GM19468 (cell line): ENCODE results near the gene MVP.
A peak's percentile ranks its signal among the peaks of the same experiment; 100 is the strongest.
"Not testable (repeated sequence)": the region's sequence is repeated elsewhere in the genome, so short reads cannot be mapped to it uniquely, and the experiment has no call there.

Experiments used
- ATAC-seq: cut with Tn5 transposase; IDR thresholded peaks from one replicate; pipeline ENCODE4 v1.9.1; 2021; ENCODE audit warnings: mild to moderate bottlenecking, moderate library complexity, moderate number of reproducible peaks; ENCODE audit not compliant: unreplicated experiment; ENCODE audit errors: extremely low read depth

Gene MVP

DNA sequence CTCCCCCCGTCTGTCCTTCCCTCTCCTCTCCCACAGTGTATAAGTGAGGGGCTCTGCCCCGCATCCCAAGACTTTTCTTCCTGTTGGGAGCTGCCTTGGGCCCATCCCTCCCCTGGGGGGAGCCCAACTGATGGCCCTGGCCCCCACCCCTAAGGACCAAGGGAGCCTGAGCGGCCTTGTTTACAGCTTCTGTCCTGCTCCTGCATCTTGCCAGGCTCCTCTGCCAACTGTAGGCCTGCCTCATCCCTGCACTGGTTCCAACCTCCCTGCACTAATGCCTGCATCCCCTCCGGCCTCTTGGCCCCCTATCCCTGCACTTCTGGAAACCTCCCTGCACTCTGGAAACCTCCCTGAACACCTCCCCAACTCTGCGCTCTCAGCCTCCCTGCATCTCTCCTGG, 5.7 kb upstream of the MVP start:
- no peak for ATAC-seq

DNA sequence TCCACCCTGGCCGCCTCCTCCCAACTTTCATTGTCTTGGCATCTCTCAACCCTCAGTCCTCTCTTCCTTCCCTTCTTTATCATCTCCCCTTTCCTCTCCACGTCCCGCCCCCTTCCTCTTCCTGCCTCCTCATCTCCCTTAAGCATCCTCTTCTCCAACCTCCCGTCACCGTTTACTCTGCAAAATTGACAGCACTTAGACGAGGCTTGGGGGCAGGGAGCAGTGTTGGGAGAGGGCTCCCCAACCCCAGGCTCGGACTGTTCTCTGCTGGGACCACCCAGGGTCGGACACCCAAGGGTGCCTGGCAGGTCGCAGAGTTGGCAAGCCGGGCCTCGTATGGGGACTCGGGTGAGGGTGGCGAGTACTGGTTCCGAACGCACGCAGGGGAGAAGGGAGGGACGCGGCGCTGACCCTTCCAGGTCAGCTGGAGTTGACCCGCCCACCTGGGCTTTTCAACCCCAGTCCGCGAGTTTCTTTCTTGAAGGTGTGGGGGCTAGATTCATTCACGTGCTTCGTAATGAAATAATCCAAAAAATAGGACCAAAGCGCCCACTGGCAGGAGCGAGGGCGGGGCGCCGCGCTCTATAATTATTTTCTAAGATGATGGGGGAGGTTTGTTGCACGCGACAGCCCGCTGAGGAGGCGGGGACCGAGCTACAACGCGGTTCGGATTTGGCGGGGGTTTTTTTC, 5.1 kb upstream of the MVP start:
- ATAC-seq = no peak

DNA sequence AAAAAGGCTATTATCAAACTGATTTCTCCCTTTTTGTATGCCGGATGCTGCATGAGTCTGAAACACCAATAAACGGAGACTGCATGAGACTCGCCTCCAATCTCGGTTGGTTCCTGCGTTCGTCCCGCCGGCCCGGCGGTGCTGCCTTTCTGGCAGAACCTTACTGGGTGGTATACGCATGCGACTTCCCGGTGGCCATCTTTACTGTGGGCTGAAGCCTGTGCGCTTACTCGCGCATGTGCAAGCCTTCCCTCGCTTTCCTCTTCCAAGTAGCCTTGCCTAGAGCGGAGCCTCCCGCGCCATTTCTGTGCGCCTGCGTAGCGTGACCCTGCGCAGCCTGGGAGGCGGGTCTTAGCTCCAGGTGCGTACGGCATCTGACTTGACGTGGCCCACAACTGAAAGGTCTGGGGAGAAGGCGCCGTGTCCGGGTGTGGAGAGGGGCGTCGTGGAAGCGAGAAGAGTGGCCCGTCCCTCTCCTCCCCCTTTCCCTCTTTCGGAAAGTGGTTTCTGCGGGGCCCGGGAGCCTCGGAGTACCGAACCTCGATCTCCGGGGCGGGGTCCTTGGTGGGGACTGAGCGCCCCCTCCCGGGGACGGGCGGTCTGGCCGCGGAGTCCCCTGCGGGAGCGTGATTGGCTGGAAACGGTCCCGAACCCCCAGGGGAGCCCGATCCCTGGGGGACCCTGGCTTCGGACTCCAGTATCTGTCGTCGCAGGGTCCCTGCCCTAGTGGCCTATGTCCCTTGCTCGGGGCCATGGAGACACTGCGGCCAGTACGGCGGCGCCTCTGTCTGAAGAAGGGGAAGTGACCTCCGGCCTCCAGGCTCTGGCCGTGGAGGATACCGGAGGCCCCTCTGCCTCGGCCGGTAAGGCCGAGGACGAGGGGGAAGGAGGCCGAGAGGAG, 4.2 kb upstream of the MVP start, which contains the start of gene PAGR1:
TSS of gene PAGR1 (plus strand) at position 360 of the 901 bp plus-strand sequence. CDS start at position 734, 374 bp downstream.
- peak; percentile 66 for ATAC-seq

DNA sequence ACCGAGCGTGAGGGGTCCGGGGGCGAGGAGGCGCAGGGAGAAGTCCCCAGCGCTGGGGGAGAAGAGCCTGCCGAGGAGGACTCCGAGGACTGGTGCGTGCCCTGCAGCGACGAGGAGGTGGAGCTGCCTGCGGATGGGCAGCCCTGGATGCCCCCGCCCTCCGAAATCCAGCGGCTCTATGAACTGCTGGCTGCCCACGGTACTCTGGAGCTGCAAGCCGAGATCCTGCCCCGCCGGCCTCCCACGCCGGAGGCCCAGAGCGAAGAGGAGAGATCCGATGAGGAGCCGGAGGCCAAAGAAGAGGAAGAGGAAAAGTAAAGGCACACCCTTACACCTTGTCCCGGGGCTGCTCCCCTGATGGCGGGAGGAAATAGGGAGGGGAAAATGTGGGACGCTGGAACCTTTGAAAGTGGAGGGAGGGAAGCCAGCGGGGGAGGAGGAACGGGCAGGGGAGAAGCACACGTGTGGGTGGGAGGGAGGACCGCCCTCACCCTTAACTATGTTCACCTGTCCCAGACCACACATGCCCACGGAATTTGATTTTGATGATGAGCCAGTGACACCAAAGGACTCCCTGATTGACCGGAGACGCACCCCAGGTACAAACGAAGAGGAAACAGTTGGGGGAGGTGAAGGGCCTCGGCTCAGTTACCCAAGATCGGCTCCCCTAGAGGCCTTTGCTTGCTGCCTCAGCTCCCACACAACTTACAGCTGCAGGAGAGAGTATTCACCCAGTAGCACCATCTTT, 3.4 kb upstream of the MVP start:
- ATAC-seq = no peak

DNA sequence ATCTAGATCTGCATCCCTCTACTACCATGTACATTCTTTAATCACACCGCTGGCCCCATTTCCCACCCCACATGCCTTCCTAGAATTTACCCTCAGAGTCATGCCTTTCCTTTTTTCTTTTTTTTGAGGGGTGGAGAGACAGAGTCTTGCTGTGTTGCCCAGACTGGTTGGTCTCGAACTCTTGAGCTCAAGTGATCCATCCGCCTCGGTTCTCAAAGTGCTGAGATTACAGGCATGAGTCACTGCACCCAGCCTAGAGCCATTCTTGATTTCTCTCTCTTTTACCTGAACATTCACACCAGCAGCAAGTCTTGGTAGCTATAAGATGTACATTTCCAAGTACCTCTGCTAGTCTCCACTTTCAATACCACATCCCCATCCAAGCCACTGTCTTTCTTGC, 2.2 kb upstream of the MVP start:
- no peak for ATAC-seq

DNA sequence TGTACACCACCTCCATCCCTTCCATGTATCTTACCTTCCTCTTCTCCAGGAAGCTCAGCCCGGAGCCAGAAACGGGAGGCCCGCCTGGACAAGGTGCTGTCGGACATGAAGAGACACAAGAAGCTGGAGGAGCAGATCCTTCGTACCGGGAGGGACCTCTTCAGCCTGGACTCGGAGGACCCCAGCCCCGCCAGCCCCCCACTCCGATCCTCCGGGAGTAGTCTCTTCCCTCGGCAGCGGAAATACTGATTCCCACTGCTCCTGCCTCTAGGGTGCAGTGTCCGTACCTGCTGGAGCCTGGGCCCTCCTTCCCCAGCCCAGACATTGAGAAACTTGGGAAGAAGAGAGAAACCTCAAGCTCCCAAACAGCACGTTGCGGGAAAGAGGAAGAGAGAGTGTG, 756 bp upstream of the MVP start:
- no peak for ATAC-seq

DNA sequence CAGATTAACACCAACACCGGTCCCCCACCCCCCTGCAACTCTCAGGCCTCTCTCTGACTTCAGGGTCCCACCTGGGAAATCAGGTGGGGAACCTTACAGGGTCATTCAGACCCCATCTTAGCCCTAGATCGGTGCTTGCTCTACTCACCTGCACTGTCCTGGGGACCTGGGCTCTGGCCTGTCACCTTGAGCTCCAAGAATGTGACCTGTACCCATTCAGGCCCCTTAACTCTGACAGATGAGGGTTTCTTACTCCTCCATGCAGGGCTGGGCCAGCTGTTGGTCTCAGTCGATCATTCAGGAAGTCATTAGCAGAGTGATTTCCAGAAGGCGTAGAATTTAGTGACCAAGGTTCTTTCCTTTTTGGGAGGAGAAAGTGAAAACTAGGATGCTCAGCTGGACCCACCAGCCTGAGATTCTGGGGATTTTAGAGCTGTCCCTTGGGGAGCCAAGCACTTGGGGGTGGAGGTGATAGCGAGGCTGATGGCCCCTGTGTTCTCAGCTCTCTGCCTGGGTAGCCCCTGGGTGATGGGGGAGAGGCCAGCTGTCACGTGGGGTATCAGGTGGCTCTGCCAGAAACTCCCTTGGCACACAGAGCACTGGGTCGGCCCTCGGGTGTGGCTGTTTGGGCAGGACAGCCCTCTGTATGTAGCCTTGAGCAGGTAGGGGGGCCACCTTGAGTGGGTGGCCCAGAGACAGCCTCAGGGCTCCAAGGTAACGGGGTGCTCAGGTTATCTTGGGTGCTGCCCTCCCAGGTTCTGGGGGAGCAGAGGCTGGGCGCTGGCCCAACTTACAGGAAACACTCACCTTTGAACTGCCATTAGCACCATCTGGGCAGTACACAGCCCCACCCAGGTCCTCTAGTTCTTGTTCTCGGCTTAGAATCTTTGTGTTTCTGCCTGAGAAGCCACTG, 724 bp downstream of the MVP start:
- no peak for ATAC-seq

DNA sequence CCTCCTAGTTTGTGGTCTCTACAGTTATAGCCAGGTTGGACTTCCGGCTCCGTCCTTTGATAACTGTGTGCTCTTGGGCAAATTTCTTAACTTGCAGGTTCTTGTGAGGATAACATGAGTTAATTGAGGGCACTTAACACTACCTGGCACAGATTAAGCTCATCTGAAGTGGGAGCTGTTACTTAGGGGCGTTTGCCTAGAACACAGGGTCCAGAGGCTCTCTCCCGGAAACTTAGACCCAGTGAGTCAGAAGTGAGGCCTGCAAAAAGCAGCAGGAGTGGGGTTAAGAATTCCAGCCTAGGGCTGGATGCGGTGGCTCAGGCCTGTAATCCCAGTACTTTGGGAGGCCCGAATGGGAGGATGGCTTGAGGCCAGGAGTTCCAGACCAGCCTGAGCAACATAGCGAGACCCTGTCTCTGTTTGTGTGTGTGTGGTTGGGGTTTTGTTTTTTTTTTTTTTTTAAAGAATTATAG, 1.4 kb downstream of the MVP start:
- no peak for ATAC-seq

DNA sequence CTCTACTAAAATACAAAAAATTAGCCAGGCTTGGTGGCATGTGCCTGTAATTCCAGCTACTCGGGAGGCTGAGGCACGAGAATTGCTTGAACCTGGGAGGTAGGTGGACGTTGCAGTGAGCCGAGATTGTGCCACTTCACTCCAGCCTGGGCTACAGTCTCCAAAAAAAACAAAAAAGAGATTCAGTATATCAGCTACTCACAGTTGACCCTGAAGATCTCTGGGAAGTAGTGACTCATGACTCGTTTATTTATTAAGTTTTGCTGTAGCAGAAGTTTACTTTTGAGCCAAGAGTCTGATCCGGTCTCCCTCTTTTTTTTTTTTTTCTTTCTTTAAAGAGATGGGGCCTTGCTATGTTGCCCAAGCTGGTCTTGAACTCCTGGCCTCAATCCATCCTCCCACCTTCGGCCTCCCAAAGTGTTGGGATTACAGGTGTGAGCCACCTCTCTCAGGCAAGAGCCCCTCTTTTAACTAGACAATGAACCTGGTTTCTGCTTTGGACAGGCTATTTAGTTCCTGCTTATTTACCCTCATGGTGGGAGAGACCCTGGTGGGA, 4.4 kb downstream of the MVP start:
- no peak for ATAC-seq

DNA sequence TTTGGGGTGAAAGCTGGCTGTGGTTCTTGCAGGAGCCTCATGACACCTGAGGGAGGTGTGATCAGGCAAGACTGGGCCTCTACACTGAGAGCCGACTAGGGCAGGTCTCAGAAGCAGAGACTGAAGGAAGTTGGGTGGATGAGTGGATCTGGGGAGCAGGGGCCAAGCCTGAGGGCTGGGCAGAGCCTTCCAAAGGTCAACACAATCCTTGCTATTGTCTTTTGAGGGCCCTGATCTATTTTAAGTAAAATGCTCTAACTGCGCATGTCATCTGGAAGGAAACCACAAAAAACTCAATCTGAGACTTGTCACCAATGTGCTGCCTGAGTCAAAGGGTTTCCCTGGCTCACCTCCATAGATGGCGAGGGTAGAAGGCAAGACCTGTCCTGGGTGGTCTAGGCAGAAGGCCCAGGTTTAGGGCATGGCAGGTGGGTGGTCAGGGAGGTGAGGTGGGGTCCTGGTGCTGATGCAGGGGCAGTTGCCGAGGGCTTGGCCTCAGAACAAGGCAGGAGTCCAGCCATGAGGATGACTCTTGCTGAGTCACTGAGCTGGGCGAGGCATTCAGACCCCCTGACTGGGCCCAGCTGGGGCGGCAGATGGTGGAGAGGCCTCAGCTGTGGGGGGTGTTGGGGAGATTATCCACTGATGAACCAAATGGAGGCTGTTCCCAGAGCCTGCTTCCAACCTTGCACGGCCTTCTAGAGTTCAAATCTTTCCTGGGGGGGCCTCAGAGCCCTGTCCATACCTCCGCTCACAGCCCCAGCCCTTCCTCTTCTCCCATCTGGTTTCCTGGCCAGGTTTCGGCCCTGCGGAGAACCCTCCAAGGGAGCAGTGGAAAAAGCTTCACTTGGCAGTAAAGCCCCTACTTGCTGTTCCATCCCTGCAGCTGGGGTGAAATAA, 5.1 kb downstream of the MVP start:
- no peak for ATAC-seq

DNA sequence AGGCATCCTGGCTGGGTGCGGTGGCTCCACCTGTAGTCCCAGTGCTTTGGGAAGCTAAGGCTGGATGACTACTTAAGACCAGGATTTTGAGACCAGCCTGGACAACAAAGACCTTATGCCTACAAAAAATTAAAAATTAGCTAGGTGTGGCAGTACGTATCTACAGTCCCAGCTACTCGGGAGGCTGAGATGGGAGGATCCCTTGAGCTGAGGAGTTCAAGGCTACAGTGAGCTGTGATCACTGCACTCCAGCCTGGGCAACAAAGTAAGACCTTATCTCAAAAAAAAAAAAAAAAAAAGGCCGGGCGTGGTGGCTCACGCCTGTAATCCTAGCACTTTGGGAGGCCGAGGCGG, 6.1 kb downstream of the MVP start:
- ATAC-seq = no peak

DNA sequence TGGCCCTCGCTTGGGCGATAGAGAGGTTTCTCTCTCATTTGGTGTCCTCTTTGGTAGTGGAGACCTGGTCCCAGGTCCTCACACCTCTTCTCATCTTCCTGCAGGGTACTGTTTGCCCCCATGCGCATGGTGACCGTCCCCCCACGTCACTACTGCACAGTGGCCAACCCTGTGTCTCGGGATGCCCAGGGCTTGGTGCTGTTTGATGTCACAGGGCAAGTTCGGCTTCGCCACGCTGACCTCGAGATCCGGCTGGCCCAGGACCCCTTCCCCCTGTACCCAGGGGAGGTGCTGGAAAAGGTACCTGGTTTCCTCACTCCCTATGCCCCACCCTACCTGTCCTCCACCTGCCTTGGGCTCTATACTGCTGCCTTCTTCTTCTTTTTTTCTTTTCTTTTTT, 10.5 kb downstream of the MVP start:
- no peak for ATAC-seq

DNA sequence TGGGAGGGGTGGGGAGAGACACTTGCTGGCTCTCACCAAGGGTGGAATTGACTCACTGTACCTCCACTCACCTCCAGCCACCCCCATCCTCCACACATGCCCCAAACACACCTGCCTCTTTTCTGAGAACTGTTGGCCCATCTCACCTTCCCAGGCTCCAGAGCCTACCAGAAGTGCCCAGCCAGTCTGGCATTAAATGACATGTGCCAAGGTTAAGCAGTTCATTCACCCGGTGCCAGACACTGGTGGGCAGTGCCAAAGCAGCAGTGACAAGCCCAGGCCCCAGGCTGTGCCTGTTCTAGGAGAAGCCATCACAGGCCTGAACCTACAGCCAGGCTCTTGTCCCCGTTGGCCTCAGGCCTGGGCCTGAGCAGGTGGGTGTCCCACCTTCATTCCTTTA, 11.2 kb downstream of the MVP start:
- ATAC-seq = no peak

DNA sequence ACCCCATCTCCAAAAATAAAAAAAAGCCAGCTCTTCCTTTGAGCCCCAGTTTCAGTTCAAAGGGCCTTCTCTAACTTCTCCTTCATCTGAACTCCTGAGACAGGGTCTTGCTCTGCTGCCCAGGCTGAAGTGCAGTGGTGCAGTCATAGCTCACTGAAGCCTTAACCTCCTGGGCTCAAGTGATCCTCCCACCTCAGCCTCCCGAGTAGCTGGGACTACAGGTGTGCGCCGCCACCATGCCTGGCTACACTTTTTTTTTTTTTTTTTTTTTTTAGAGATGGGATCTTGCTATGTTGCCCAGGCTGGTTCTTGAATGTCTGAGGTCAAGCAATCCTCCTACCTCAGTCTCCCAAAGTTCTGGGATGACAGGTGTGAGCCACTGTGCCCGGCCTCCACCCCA, 13.0 kb downstream of the MVP start:
- not testable (repeated sequence) for ATAC-seq

DNA sequence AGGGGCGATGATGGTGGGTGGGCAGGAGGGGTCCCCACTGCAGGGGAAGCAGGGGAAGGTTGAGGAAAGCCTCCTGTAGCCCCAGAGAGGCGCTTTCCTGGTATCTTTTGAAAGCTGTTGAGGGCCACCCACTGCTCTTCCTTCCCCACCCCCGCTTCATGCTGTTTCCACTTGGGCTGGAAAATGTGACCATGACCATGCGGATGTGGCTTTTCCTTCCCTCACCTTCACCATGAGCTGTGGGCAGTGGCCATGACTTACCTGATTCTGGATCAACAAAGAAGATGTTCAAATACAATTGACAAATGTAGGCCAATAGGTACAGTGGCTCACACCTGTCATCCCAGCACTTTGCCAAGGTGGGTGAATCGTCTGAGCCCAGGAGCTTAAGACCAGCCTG, 13.8 kb downstream of the MVP start:
- ATAC-seq = no peak

DNA sequence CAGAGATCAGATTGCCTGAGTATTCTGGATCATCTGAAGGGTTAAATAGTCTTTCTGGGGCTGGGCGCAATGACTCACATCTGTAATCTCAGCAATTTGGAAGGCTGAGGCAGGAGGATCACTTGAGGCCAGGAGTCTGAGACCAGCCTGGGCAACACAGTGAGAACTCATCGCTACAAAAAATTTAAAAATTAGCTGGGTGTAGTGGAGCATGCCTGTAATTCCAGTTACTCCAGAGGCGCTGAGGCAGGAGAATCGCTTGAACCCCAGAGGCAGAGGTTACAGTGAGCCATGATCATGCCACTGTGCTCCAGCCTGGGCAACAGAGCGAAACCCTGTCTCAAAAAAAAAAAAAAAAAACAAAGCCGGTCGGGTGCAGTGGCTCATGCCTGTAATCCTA, 15.7 kb downstream of the MVP start:
- no peak for ATAC-seq

DNA sequence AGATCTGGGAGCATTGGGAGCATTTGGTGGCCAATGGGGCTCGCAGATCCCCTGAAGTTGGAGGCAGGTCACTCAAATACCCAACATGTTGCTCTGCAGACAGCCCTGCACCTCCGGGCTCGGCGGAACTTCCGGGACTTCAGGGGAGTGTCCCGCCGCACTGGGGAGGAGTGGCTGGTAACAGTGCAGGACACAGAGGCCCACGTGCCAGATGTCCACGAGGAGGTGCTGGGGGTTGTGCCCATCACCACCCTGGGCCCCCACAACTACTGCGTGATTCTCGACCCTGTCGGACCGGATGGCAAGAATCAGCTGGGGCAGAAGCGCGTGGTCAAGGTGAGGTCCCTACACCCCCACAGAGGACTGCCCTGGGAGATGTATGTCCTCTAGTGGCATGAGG, 16.4 kb downstream of the MVP start:
- no peak for ATAC-seq

DNA sequence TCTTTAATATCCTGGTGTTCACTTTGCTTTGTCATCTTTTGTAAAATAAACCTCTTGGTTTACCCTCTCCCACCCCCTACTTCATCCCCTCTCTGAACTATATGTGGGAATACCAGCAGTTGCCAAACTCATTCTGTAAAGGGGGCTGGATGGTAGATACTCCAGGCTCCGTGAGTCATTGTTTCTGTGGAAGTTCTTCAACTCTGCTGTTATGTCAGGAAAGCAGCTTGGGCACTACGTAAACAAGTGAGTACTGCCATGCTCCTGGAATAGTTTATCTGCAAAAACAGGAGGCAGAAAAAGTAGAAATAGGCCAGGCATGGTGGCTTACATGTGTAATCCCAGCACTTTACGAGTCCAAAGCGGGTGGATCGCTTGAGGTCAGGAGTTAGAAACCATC, 17.6 kb downstream of the MVP start:
- ATAC-seq = no peak

DNA sequence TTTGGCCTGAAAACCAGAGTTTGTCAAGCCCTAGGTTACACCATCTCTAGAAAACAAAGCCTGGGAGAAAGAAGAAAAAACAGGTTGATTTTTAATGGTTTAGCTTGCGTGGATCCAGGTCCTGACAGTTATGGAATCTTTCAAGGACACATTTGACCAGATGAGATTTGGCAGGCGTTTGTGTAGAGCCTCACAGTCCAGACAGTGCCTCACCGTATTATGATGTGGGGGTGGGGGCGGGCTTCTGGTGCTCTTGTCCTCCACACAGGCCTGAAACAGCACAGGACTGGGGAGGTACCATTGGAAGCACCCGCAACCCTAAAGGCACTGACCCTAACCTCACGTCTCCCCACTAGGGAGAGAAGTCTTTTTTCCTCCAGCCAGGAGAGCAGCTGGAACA, 19.6 kb downstream of the MVP start:
- no peak for ATAC-seq
